Endothelial cell of umbilical vein (primary cell): ENCODE results near the gene GRM2. TPM values are rescaled to one million over a fixed set of nuclear protein-coding genes. Genes with fewer than 3 reads are reported as not detected.

ENCODE experiments used
- BruUV-seq: library from RNA; stranded (reverse); fragments of 400-500 nt; replicated peaks from 2 replicates; lab custom pipeline; 2021; lab: Mats Ljungman, UMichigan
- CTCF ChIA-PET: fragments of 300-600, 350-600 bp; sonication (Branson Sonifier 250); formaldehyde crosslinking; loops from one replicate; lab custom pipeline; 2021; ENCODE audit warnings: antibody characterized with exemption, inconsistent platforms; lab: Charles Lee
- POLR2A ChIA-PET: fragments of 300-600, 350-600 bp; sonication (Branson Sonifier 250); formaldehyde crosslinking; loops from one replicate; lab custom pipeline; 2021; ENCODE audit warnings: antibody characterized with exemption, inconsistent platforms; lab: Charles Lee
- DNase-seq: peaks from one replicate; pipeline ENCODE4 v3.0.0-alpha.2; 2011; ENCODE audit warnings: low read depth, low spot score
- FAIRE-seq: peaks from 2 replicates; lab custom pipeline; 2011; peaks lifted over from hg19 to GRCh38; lab: Jason Lieb, UNC
- H2AFZ ChIP-seq: 2 replicates; pipeline ENCODE4 v1.6.0; 2012; ENCODE audit warnings: low read depth, low read length, control low read depth, inconsistent platforms
- H3K27ac ChIP-seq: 2 replicates; pipeline ENCODE4 v1.5.1; 2011; ENCODE audit warnings: low read depth, mild to moderate bottlenecking, control low read depth, low read length, moderate library complexity; ENCODE audit not compliant: insufficient read depth
- H3K27me3 ChIP-seq, 2 experiments: 2 replicates each; pipeline versions ENCODE4 v1.6.0 to v1.6.1; 2011; ENCODE audit warnings: low read length in 2 of 2, mixed read lengths in 1 of 2; ENCODE audit not compliant: control insufficient read depth in 2 of 2, insufficient read depth in 2 of 2
- H3K36me3 ChIP-seq, 2 experiments: 2 replicates in 1 of 2; 3 replicates in 1 of 2; pipeline ENCODE4 v1.5.1; 2011; ENCODE audit warnings: low read length in 2 of 2, mild to moderate bottlenecking in 1 of 2, moderate library complexity in 1 of 2; ENCODE audit not compliant: control insufficient read depth in 2 of 2, insufficient read depth in 2 of 2; ENCODE audit errors: extremely low read depth in 1 of 2
- H3K4me1 ChIP-seq: 3 replicates; pipeline ENCODE4 v1.5.1; 2011; ENCODE audit warnings: mild to moderate bottlenecking, low read length; ENCODE audit not compliant: control insufficient read depth, insufficient read depth; ENCODE audit errors: extremely low read depth
- H3K4me2 ChIP-seq: 2 replicates; pipeline ENCODE4 v1.6.1; 2011; ENCODE audit warnings: low read length, control low read depth, mixed read lengths; ENCODE audit not compliant: insufficient read depth
- H3K4me3 ChIP-seq, 3 experiments: fragments of 200-600 bp in 1 of 3; sonication (generic), shearing (Covaris generic) in 1 of 3; replicated peaks in 1 of 3; 2 replicates each; pipeline ENCODE4 v1.5.1; 2011 to 2016; ENCODE audit warnings: control low read depth in 3 of 3, low read length in 3 of 3, mild to moderate bottlenecking in 2 of 3, inconsistent platforms in 1 of 3, low read depth in 1 of 3, moderate library complexity in 1 of 3; ENCODE audit not compliant: insufficient read depth in 1 of 3
- H3K79me2 ChIP-seq: 2 replicates; pipeline ENCODE4 v1.6.0; 2012; ENCODE audit warnings: low read length, inconsistent platforms; ENCODE audit not compliant: control insufficient read depth, insufficient read depth
- H3K9ac ChIP-seq: replicated peaks from 2 replicates; pipeline ENCODE3; 2011; ENCODE audit warnings: low read length, control low read depth; ENCODE audit not compliant: insufficient read depth; ENCODE audit errors: extremely low read depth
- H3K9me1 ChIP-seq: replicated peaks from 3 replicates; pipeline ENCODE4 v1.6.0; 2011; ENCODE audit warnings: mild to moderate bottlenecking, low read length; ENCODE audit not compliant: control insufficient read depth, insufficient read depth; ENCODE audit errors: extremely low read depth
- H3K9me3 ChIP-seq: replicated peaks from 2 replicates; pipeline ENCODE4 v1.5.1; 2012; ENCODE audit warnings: low read length, inconsistent platforms; ENCODE audit not compliant: control insufficient read depth, insufficient read depth
- H4K20me1 ChIP-seq: replicated peaks from 2 replicates; pipeline ENCODE3; 2011; ENCODE audit warnings: mild to moderate bottlenecking, low read length; ENCODE audit not compliant: control insufficient read depth, insufficient read depth; ENCODE audit errors: extremely low read depth
- EZH2 ChIP-seq: IDR thresholded peaks from 2 replicates; pipeline ENCODE4 v1.6.1; 2012; ENCODE audit warnings: borderline replicate concordance, low read depth, mild to moderate bottlenecking, moderate library complexity, low read length, inconsistent platforms; ENCODE audit not compliant: severe bottlenecking
- FOS ChIP-seq: IDR thresholded peaks from 2 replicates; pipeline ENCODE4 v1.6.1; 2011; ENCODE audit warnings: mild to moderate bottlenecking, low read length, moderate library complexity, borderline replicate concordance; ENCODE audit not compliant: insufficient read depth
- GATA2 ChIP-seq: IDR thresholded peaks from 2 replicates; pipeline ENCODE4 v1.7.0; 2011; ENCODE audit warnings: low read depth, mild to moderate bottlenecking, moderate library complexity, mixed read lengths, low read length; ENCODE audit not compliant: insufficient read length, insufficient read depth
- JUN ChIP-seq: IDR thresholded peaks from 2 replicates; pipeline ENCODE4 v1.6.1; 2011; ENCODE audit warnings: borderline replicate concordance, low read depth; ENCODE audit not compliant: insufficient read length, insufficient read depth
- MYC ChIP-seq: IDR thresholded peaks from one replicate; pipeline ENCODE4 v1.6.1; 2011; ENCODE audit warnings: mild to moderate bottlenecking, low read depth, low read length
- POLR2A ChIP-seq: IDR thresholded peaks from 2 replicates; pipeline ENCODE4 v1.6.1; 2012; ENCODE audit warnings: low read depth, mild to moderate bottlenecking, control low read depth, low read length
- POLR2AphosphoS5 ChIP-seq: IDR thresholded peaks from 2 replicates; pipeline ENCODE4 v1.6.1; 2012; ENCODE audit warnings: low read depth, mild to moderate bottlenecking, control low read depth, low read length, moderate library complexity; ENCODE audit not compliant: insufficient read depth
- dilution Hi-C: fragments of 300-500 bp; cut with MboI; formaldehyde crosslinking; loops from one replicate; pipeline ENCODE4 v1.15.0; 2019; ENCODE audit warnings: low sequenced_read_pairs; ENCODE audit not compliant: extremely low pct_ligation_motif_present
- intact Hi-C: fragments of 100-400 bp; cut with micrococcal nuclease; formaldehyde crosslinking; loops from one replicate; pipeline ENCODE4 v1.10.0; 2022
- polyA plus RNA-seq, 4 experiments: library from polyadenylated mRNA; depleted of rRNA in 3 of 4; stranded (reverse) in 3 of 4; unstranded in 1 of 4; fragments of >200 nt; gene quantifications; 2 replicates each; pipeline versions ENCODE4 v1.2.1 to v1.2.3, GENCODE V29; 2011 to 2012; ENCODE audit warnings: missing spikeins in 1 of 4
- total RNA-seq: library from RNA; stranded (reverse); gene quantifications from 2 replicates; pipeline ENCODE4 v1.2.3, GENCODE V29; 2021
- TF ChIP-seq, protein P1 (sequence below): IDR thresholded peaks from 2 replicates; pipeline ENCODE4 v1.6.1; 2011; ENCODE audit not compliant: insufficient read depth, insufficient read length
- TF ChIP-seq, protein P2 (sequence below), 2 donors: IDR thresholded peaks; 1 replicate in 1 of 2; 2 replicates in 1 of 2; pipeline ENCODE4 v1.5.1; 2011; ENCODE audit warnings: low read length in 2 of 2, mild to moderate bottlenecking in 2 of 2, moderate library complexity in 2 of 2, control low read depth in 1 of 2, inconsistent platforms in 1 of 2, low read depth in 1 of 2; ENCODE audit not compliant: insufficient read depth in 1 of 2; ENCODE audit errors: extremely low read depth in 1 of 2

GRM2 gene
- total and polyA plus RNA-seq, 2 donors (not counting 3 experiments of a cell fraction or from before 2014, with no cell fraction given), result 0.10 to 0.51 TPM

DNA sequence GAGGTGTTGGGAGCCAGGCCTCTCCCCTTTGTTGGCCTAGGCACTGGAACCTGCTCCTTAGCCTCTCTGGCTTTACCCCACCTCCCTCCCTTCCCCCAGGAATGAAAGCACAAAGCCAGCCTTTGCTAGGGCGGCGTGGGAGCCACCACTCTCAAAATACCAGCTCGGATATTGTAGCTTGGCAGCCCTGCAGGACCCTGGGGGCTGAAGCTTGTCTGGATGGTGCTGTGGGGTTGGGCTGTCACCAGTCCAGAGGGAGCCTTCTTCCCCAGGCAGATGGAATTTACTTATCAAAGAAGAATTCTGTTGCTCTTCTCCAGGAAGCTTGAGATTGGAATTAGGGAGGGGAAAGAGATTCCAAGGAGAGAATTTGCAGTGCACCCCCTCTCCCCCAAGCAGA is 14.9 kb upstream of the GRM2 start:
- CTCF ChIA-PET, result interaction anchor here (4.1 kb wide), 1 partner anchor 10 kb away, joined by 24 read pairs; no protein-coding TSS in a partner anchor
- H3K27me3 ChIP-seq, result no peaks in the 10 kb centered on the region
- H3K79me2 ChIP-seq, result no peaks in the 10 kb centered on the region
- TF ChIP-seq POLR2A, result no peak
- TF ChIP-seq, protein P1, sequence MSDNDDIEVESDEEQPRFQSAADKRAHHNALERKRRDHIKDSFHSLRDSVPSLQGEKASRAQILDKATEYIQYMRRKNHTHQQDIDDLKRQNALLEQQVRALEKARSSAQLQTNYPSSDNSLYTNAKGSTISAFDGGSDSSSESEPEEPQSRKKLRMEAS, result no peak
- H3K4me1 ChIP-seq, result no peaks in the 10 kb centered on the region
- H3K9ac ChIP-seq, result no peak overlapping the region
- no peak overlapping the region for H3K27ac ChIP-seq
- no TSS peak for BruUV-seq
- no peak overlapping the region for H2AFZ ChIP-seq
- POLR2A ChIA-PET, result no interaction called here
- H4K20me1 ChIP-seq, result no peaks in the 10 kb centered on the region
- intact Hi-C loops, result no loop called here
- H3K4me3 ChIP-seq, result no peak overlapping the region
- DNase-seq (no peak), FAIRE-seq (no peak)
- H3K9me3 ChIP-seq, result no peaks in the 10 kb centered on the region
- peaks cover 2 to 13% of the 10 kb centered on the region in 2 experiments for H3K36me3 ChIP-seq
- no peak overlapping the region for H3K4me2 ChIP-seq
- no peaks in the 10 kb centered on the region for H3K9me1 ChIP-seq
- dilution Hi-C loops, result no loop called here

DNA sequence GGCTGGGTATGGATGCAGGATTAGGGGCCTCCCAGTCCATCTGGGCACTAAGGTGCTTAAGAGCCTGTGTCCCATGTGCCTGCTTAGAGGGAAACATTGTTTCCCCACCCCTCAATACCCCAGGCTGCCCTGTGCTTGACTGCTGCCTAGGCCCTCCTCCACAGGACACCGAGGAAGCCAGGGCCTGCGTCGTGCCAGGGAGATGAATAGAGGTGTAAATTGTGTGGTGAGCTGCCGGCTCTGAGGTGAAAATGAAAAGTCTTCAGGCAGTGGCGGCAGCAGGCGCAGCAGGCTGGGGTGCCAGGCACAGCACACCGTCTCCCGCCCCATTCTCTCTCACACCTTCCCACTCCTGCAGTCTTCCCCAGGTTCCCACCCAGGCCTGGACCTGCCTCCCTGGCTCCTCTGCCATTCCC is 13.9 kb upstream of the GRM2 start:
- H3K9me1 ChIP-seq, result no peaks in the 10 kb centered on the region
- no peak overlapping the region for H3K9ac ChIP-seq
- no peak overlapping the region for H3K27ac ChIP-seq
- ChIA-PET CTCF (interaction anchor here (4.1 kb wide), 1 partner anchor 11 kb away, joined by 24 read pairs; no protein-coding TSS in a partner anchor), POLR2A (no interaction called here)
- H3K79me2 ChIP-seq, result no peaks in the 10 kb centered on the region
- intact Hi-C loops, result no loop called here
- peaks cover 2 to 14% of the 10 kb centered on the region in 2 experiments for H3K36me3 ChIP-seq
- no peaks in the 10 kb centered on the region for H3K27me3 ChIP-seq
- no peak overlapping the region for H3K4me3 ChIP-seq
- H2AFZ ChIP-seq, result no peak overlapping the region
- no peak overlapping the region for H3K4me2 ChIP-seq
- no peak for TF ChIP-seq POLR2A
- TF ChIP-seq, protein P1, result no peak
- TF ChIP-seq POLR2AphosphoS5, result no peak
- no peak for TF ChIP-seq GATA2
- no peak for TF ChIP-seq FOS
- TF ChIP-seq EZH2, result no peak
- no peak for TF ChIP-seq MYC
- TF ChIP-seq JUN, result no peak
- TF ChIP-seq, protein P2, sequence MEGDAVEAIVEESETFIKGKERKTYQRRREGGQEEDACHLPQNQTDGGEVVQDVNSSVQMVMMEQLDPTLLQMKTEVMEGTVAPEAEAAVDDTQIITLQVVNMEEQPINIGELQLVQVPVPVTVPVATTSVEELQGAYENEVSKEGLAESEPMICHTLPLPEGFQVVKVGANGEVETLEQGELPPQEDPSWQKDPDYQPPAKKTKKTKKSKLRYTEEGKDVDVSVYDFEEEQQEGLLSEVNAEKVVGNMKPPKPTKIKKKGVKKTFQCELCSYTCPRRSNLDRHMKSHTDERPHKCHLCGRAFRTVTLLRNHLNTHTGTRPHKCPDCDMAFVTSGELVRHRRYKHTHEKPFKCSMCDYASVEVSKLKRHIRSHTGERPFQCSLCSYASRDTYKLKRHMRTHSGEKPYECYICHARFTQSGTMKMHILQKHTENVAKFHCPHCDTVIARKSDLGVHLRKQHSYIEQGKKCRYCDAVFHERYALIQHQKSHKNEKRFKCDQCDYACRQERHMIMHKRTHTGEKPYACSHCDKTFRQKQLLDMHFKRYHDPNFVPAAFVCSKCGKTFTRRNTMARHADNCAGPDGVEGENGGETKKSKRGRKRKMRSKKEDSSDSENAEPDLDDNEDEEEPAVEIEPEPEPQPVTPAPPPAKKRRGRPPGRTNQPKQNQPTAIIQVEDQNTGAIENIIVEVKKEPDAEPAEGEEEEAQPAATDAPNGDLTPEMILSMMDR (IDR thresholded peaks at IDR 0.05; ENCODE audit: extremely low read depth in 1 of 2, insufficient read depth in 1 of 2, low read depth in 1 of 2, low read length in 2 of 2), result no peak
- DNase-seq, result no peak
- H3K9me3 ChIP-seq, result no peaks in the 10 kb centered on the region
- FAIRE-seq, result no peak
- no peaks in the 10 kb centered on the region for H3K4me1 ChIP-seq
- dilution Hi-C loops, result no loop called here
- BruUV-seq, result no TSS peak
- no peaks in the 10 kb centered on the region for H4K20me1 ChIP-seq
